Measurements from ENCODE around the gene MAPKBP1. TPM values are rescaled to one million over a fixed set of nuclear protein-coding genes. Genes with fewer than 3 reads are reported as not detected.

The MAPKBP1 gene
- total and polyA plus RNA-seq, 9 of the 15 experiments (the other 6 are each of a cell fraction or from before 2014, with no cell fraction given): 0.15 to 9.5 (median 4.5) TPM

DNA sequence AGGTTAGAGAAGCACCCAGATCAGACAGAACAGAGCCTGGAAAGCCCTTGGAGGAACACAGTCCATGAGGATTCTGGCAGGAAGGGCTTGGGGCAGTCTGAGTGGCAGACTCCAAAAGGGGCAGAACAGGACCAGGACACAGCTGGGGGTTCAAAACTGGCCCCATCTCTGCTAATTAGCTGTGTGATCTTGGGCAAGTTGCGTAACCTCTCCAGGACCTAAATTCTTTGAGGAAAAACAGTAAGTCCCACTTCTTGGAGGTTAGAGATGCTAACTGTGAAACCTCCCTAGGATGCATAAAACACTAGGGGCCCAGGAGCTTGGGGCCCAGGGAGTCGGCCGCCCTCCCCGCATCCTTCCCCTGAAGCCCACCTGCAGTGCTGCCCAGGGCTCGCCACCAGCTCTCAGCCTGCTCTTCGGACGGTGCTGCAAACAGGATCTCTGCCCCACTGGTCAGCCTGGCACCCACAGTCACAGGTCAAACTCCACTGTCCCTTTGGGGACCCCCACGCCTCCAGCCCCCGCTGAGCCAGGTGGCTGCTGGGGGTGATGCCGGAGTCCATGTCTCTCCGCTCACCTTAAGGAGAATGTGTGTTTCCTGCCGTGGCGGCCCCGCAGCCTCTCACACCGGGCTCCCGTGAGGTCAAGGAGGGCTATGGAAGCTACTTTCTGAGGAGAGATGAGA lies 76.3 kb downstream of the MAPKBP1 start (continued):
- TF ChIP-seq CREB5 (CRISPR knock-in tag; IDR thresholded peaks at IDR 0.05) (no peak), ETS2 (tag; IDR thresholded peaks at IDR 0.05; ENCODE audit: borderline replicate concordance, poor library complexity, severe bottlenecking) (no peak), HDAC6 (IDR thresholded peaks at IDR 0.05; ENCODE audit: low read depth, low read length) (no peak), CEBPB (tag; IDR thresholded peaks at IDR 0.05) (peak; percentile 92), ZNF77 (CRISPR knock-in tag; IDR thresholded peaks at IDR 0.05) (no peak), RHOXF2B (CRISPR knock-in tag; conservative IDR thresholded peaks at IDR 0.05) (no peak), ZNF41 (CRISPR knock-in tag; conservative IDR thresholded peaks at IDR 0.05) (no peak), MIER1 (IDR thresholded peaks at IDR 0.05; ENCODE audit: low read depth) (no peak), POLR2G (IDR thresholded peaks at IDR 0.05; ENCODE audit: low read depth, low read length) (peak; percentile 63), BRD9 (IDR thresholded peaks at IDR 0.05; ENCODE audit: low read depth, partially characterized antibody) (no peak), NFRKB (IDR thresholded peaks at IDR 0.05; ENCODE audit: low read depth) (no peak)
- TF ChIP-seq, protein P1, sequence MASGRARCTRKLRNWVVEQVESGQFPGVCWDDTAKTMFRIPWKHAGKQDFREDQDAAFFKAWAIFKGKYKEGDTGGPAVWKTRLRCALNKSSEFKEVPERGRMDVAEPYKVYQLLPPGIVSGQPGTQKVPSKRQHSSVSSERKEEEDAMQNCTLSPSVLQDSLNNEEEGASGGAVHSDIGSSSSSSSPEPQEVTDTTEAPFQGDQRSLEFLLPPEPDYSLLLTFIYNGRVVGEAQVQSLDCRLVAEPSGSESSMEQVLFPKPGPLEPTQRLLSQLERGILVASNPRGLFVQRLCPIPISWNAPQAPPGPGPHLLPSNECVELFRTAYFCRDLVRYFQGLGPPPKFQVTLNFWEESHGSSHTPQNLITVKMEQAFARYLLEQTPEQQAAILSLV (tag; IDR thresholded peaks at IDR 0.05): peak; percentile 38; the same call in 1 of the 2 replicates

Measured in K562 (cell line).